MCF 10A (cell line): ENCODE data around the gene KIDINS220. TPM values are rescaled to one million over a fixed set of nuclear protein-coding genes. Genes with fewer than 3 reads are reported as not detected.

ENCODE experiments used
- BruUV-seq: library from RNA; stranded (reverse); fragments of 400-500 nt; replicated peaks from 2 replicates; lab custom pipeline; 2021; lab: Mats Ljungman, UMichigan
- CTCF ChIA-PET: fragments of 300-600 bp; sonication (Branson Sonifier 250); formaldehyde crosslinking; extraction: SDS; loops from one replicate; lab custom pipeline; 2021; ENCODE audit warnings: antibody characterized with exemption, inconsistent platforms; lab: Yijun Ruan, JAX
- POLR2A ChIA-PET: fragments of 300-600, 350-650 bp; sonication (Branson Sonifier 250); formaldehyde crosslinking; extraction: SDS; loops from one replicate; lab custom pipeline; 2020; ENCODE audit warnings: antibody characterized with exemption, inconsistent platforms; lab: Yijun Ruan, JAX
- DNase-seq: peaks from one replicate; pipeline ENCODE4 v3.0.0-alpha.2; 2018; ENCODE audit not compliant: unreplicated experiment
- H3K27ac Mint-ChIP-seq: one replicate; pipeline ENCODE4 v1.8.0; 2022; ENCODE audit warnings: mild to moderate bottlenecking, low read depth, mixed read lengths; ENCODE audit not compliant: unreplicated experiment
- H3K27me3 Mint-ChIP-seq: one replicate; pipeline ENCODE4 v1.8.0; 2022; ENCODE audit warnings: mixed read lengths; ENCODE audit not compliant: insufficient read depth, unreplicated experiment
- H3K36me3 Mint-ChIP-seq: one replicate; pipeline ENCODE4 v1.8.0; 2022; ENCODE audit warnings: mild to moderate bottlenecking, moderate library complexity, mixed read lengths; ENCODE audit not compliant: insufficient read depth, unreplicated experiment
- H3K4me1 Mint-ChIP-seq: one replicate; pipeline ENCODE4 v1.8.0; 2022; ENCODE audit warnings: mixed read lengths; ENCODE audit not compliant: insufficient read depth, unreplicated experiment
- H3K4me3 Mint-ChIP-seq: one replicate; pipeline ENCODE4 v1.8.0; 2022; ENCODE audit warnings: mild to moderate bottlenecking, moderate library complexity, mixed read lengths; ENCODE audit not compliant: unreplicated experiment
- H3K9me3 Mint-ChIP-seq: one replicate; pipeline ENCODE4 v1.8.0; 2022; ENCODE audit warnings: mixed read lengths; ENCODE audit not compliant: unreplicated experiment
- intact Hi-C: fragments of 100-400 bp; cut with micrococcal nuclease; formaldehyde crosslinking; loops from 2 replicates; pipeline ENCODE4 v1.14.1; 2022
- total RNA-seq: library from RNA; stranded (reverse); gene quantifications from 2 replicates; pipeline ENCODE4 v1.2.3, GENCODE V29; 2022
- TF ChIP-seq, protein P1 (sequence below): fragments of 200-600 bp; IDR thresholded peaks from one replicate; pipeline ENCODE4 v1.8.0; 2022; ENCODE audit warnings: antibody characterized with exemption, mild to moderate bottlenecking; ENCODE audit not compliant: unreplicated experiment

KIDINS220 gene
- total RNA-seq, 1 experiment from 2014 or later, result 41.8 TPM

DNA sequence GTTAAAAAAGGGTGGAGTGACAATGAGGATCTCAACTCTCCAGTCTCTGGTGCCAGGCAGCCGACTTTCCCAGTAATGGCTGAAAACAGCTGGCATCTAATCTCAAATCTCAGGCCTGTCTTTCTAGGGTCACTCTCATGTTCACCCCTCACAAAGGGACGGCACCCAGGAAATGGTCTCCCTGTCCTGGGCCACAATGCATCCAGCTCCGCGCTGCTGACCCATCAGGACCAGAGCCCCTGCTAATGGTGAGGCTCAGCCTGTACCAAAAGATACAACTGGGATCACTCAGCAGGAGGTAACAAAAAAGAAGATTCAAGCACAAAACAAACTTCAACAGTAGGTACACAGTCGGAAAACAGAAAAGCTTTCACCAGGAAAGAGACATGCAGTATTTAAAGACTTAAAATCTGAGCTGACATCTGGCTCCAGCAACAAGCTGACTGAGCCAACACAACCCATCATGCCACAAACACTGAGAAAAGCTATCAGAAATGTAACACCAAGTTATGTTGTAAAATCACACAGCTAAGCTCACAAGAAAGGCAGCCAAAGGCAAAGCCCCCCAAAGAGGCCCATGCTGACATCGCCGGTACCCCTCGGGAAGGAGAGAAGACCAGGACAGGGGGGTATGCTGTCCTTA lies 13.6 kb upstream of the KIDINS220 start:
- Mint-ChIP-seq H3K27me3 (no peaks in the 10 kb centered on the region), H3K4me3 (no peak overlapping the region), H3K9me3 (no peaks in the 10 kb centered on the region), H3K4me1 (peaks cover under 1% of the 10 kb centered on the region), H3K27ac (no peak overlapping the region), H3K36me3 (peaks cover 4% of the 10 kb centered on the region)
- intact Hi-C loops, result no loop called here
- ChIA-PET CTCF (interaction anchor here (0.6 kb wide), 1 partner anchor 152 kb away, joined by 3 read pairs; no protein-coding TSS in a partner anchor), POLR2A (interaction anchor here (0.6 to 1.3 kb wide), 2 partner anchors 14 to 141 kb away, joined by 3 to 4 read pairs; partner anchors contain the start of gene KIDINS220)
- no TSS peak for BruUV-seq
- DNase-seq, result no peak
- TF ChIP-seq, protein P1, sequence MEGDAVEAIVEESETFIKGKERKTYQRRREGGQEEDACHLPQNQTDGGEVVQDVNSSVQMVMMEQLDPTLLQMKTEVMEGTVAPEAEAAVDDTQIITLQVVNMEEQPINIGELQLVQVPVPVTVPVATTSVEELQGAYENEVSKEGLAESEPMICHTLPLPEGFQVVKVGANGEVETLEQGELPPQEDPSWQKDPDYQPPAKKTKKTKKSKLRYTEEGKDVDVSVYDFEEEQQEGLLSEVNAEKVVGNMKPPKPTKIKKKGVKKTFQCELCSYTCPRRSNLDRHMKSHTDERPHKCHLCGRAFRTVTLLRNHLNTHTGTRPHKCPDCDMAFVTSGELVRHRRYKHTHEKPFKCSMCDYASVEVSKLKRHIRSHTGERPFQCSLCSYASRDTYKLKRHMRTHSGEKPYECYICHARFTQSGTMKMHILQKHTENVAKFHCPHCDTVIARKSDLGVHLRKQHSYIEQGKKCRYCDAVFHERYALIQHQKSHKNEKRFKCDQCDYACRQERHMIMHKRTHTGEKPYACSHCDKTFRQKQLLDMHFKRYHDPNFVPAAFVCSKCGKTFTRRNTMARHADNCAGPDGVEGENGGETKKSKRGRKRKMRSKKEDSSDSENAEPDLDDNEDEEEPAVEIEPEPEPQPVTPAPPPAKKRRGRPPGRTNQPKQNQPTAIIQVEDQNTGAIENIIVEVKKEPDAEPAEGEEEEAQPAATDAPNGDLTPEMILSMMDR, result no peak

DNA sequence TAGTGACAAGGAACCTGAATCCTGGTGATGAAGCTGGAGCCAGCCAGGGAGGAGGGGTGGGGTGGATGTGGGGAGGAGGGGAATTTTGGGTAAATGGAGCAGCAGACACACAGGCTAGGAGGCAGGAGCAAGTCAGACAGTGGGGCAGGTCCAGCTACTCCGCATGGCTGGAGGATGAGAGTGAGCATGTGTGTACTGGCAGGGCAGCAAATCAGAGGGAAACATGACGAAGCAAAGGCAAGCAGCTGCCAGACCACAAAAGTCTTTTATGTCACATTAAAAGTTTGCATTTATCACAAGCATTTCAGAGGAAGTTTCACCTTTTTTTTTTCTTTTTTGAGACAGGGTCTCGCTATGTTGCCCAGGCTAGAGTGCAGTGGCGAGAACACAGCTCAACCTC lies 11.9 kb upstream of the KIDINS220 start:
- TF ChIP-seq, protein P1, result no peak
- CTCF ChIA-PET, result interaction anchor here (0.6 to 1.5 kb wide), 3 partner anchors 24 to 1452 kb away, joined by 3 read pairs; no protein-coding TSS in a partner anchor
- intact Hi-C loops, result no loop called here
- DNase-seq, result no peak
- no TSS peak for BruUV-seq
- Mint-ChIP-seq H3K27me3 (no peaks in the 10 kb centered on the region), H3K27ac (no peak overlapping the region), H3K36me3 (peaks cover 5% of the 10 kb centered on the region), H3K4me1 (no peaks in the 10 kb centered on the region), H3K4me3 (no peak overlapping the region), H3K9me3 (no peaks in the 10 kb centered on the region)
- POLR2A ChIA-PET, result no interaction called here

DNA sequence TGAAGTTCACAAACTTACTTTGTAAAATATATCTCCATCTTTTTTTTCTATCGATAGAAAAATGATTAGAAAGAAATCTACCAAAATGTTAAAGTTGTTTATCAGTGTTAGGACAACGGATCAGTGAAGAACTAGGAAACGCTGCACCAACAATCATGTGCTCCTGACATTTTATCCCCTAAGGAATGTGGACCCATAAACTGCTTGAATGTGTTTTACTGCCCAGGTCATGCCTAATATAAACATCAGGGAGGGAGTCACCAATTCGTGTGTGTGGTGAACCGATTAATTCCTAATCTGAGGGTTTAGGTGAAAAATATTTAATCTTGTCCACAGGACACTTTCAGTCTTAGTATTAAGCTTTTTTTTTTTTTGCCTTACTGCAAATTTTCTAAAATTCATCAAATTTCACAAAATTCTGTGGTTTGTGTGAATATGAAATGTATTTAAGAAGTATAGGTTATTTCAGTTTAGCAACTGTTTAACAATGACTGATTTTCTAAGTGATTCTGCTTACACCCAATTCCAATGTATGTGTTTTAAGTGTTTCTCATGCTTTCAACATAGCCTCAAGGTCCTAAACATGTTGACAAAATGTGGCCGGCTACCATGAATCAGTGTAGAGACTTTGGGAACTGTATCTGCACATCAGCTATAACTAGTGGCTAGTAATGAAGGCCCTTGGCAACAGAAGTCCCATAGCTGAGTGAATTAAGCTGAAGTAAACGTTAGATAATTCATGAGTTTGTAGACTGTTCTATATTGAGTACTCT lies 11.1 kb upstream of the KIDINS220 start:
- no TSS peak for BruUV-seq
- intact Hi-C loops, result no loop called here
- Mint-ChIP-seq H3K4me3 (no peak overlapping the region), H3K9me3 (no peaks in the 10 kb centered on the region), H3K4me1 (no peaks in the 10 kb centered on the region), H3K27me3 (no peaks in the 10 kb centered on the region), H3K36me3 (peaks cover 5% of the 10 kb centered on the region), H3K27ac (no peak overlapping the region)
- ChIA-PET CTCF (interaction anchor here (0.6 to 1.5 kb wide), 3 partner anchors 12 to 369 kb away, joined by 3 to 4 read pairs (median 3); no protein-coding TSS in a partner anchor), POLR2A (no interaction called here)
- TF ChIP-seq, protein P1, result no peak
- DNase-seq, result no peak

DNA sequence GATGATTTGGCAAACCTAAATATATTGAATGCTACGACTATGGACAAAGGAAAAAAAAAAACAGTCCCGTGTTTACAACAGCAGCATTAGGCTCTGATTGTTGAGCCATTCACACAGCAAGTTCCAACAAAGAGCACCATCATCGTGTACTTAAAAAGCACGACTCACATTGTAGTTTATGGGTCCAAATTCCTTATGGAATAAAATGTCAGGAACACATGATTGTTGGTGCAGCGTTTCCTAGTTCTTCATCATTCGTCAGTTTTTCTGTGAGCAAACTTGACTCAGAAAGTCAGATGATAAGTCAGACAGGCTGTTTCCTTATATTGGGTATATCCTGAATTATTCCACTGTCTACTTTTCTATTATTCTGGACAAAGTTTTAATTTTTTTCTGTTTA lies 10.0 kb upstream of the KIDINS220 start:
- TF ChIP-seq, protein P1, result no peak
- no peak overlapping the region for H3K27ac Mint-ChIP-seq
- peaks cover 5% of the 10 kb centered on the region for H3K36me3 Mint-ChIP-seq
- intact Hi-C loops, result no loop called here
- H3K9me3 Mint-ChIP-seq, result no peaks in the 10 kb centered on the region
- no peaks in the 10 kb centered on the region for H3K27me3 Mint-ChIP-seq
- H3K4me3 Mint-ChIP-seq, result no peak overlapping the region
- CTCF ChIA-PET, result no interaction called here
- POLR2A ChIA-PET, result interaction anchor here (1.1 kb wide), 1 partner anchor 11 kb away, joined by 3 read pairs; no protein-coding TSS in a partner anchor
- DNase-seq, result no peak
- BruUV-seq, result no TSS peak
- no peaks in the 10 kb centered on the region for H3K4me1 Mint-ChIP-seq
